Endothelial cell (in vitro differentiated cells): ENCODE results near the gene S100A2. TPM values are rescaled to one million over a fixed set of nuclear protein-coding genes. Genes with fewer than 3 reads are reported as not detected.

ENCODE experiments used
- DNase-seq: peaks from one replicate; pipeline ENCODE4 v3.0.0; 2021; ENCODE audit warnings: low spot score
- H3K27ac Mint-ChIP-seq: one replicate; pipeline ENCODE4 v1.8.0; 2021; ENCODE audit warnings: mixed read lengths, inconsistent platforms; ENCODE audit not compliant: unreplicated experiment
- H3K27me3 Mint-ChIP-seq: one replicate; pipeline ENCODE4 v1.8.0; 2021; ENCODE audit warnings: mild to moderate bottlenecking, moderate library complexity, mixed read lengths, inconsistent platforms; ENCODE audit not compliant: unreplicated experiment
- H3K36me3 Mint-ChIP-seq: one replicate; pipeline ENCODE4 v1.8.0; 2021; ENCODE audit warnings: mild to moderate bottlenecking, low read depth, mixed read lengths, inconsistent platforms; ENCODE audit not compliant: unreplicated experiment
- H3K4me1 Mint-ChIP-seq: one replicate; pipeline ENCODE4 v1.8.0; 2021; ENCODE audit warnings: mild to moderate bottlenecking, mixed read lengths, inconsistent platforms; ENCODE audit not compliant: unreplicated experiment
- H3K4me3 Mint-ChIP-seq: one replicate; pipeline ENCODE4 v1.8.0; 2021; ENCODE audit warnings: mild to moderate bottlenecking, mixed read lengths, inconsistent platforms; ENCODE audit not compliant: unreplicated experiment
- H3K9me3 Mint-ChIP-seq: one replicate; pipeline ENCODE4 v1.8.0; 2021; ENCODE audit warnings: mixed read lengths, inconsistent platforms; ENCODE audit not compliant: unreplicated experiment
- total RNA-seq: library from RNA; stranded (reverse); fragmentation: NEBNext Ultra II Directional; extraction: Animal tissue kit (Norgen Biotek cat#: 25700); gene quantifications from one replicate; pipeline ENCODE4 v1.2.1, GENCODE V29; 2021; ENCODE audit not compliant: unreplicated experiment
- TF ChIP-seq, protein P1 (sequence below): fragments of 200-600 bp; sonication (generic); IDR thresholded peaks from one replicate; pipeline ENCODE4 v1.5.0; 2021; ENCODE audit warnings: antibody characterized with exemption; ENCODE audit not compliant: unreplicated experiment

The S100A2 gene
- total RNA-seq, 1 donor from 2014 or later = not detected

DNA sequence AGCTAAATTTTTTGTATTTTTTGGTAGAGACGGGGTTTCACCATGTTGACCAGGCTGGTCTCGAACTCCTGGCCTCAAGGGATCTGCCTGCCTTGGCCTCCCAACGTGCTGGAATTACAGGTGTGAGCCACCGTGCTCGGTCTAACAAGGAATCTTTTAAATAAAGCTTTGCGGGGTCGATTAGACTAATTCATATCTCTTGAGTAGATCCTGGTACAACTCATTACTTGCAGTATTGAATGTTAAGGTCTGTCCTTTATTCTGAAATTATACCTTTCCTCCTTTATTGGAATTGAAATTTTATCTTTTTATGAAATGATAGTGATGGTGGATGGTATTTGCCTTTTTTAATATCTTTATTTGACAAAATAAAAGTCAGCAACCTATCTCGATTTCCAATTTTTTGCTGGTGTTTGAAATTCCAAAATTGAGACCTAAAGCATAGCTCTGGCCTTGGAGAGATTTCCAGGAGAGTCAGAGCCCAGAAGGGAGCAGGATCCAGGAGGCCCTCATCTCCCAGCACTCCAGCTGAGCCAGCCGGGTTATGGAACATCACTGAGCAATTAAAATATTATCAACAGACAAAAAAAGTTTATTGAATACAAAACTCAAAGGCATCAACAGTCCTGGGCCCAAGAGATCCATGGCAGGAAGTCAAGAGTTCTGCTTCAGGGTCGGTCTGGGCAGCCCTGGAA, 4.7 kb downstream of the S100A2 start:
- peaks cover 3% of the 10 kb centered on the region for H3K4me1 Mint-ChIP-seq
- no peak overlapping the region for H3K27ac Mint-ChIP-seq
- peaks cover 4% of the 10 kb centered on the region for H3K27me3 Mint-ChIP-seq
- H3K9me3 Mint-ChIP-seq = no peaks in the 10 kb centered on the region
- H3K36me3 Mint-ChIP-seq = no peaks in the 10 kb centered on the region
- no peak overlapping the region for H3K4me3 Mint-ChIP-seq
- DNase-seq = no peak
- TF ChIP-seq, protein P1, sequence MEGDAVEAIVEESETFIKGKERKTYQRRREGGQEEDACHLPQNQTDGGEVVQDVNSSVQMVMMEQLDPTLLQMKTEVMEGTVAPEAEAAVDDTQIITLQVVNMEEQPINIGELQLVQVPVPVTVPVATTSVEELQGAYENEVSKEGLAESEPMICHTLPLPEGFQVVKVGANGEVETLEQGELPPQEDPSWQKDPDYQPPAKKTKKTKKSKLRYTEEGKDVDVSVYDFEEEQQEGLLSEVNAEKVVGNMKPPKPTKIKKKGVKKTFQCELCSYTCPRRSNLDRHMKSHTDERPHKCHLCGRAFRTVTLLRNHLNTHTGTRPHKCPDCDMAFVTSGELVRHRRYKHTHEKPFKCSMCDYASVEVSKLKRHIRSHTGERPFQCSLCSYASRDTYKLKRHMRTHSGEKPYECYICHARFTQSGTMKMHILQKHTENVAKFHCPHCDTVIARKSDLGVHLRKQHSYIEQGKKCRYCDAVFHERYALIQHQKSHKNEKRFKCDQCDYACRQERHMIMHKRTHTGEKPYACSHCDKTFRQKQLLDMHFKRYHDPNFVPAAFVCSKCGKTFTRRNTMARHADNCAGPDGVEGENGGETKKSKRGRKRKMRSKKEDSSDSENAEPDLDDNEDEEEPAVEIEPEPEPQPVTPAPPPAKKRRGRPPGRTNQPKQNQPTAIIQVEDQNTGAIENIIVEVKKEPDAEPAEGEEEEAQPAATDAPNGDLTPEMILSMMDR = no peak

DNA sequence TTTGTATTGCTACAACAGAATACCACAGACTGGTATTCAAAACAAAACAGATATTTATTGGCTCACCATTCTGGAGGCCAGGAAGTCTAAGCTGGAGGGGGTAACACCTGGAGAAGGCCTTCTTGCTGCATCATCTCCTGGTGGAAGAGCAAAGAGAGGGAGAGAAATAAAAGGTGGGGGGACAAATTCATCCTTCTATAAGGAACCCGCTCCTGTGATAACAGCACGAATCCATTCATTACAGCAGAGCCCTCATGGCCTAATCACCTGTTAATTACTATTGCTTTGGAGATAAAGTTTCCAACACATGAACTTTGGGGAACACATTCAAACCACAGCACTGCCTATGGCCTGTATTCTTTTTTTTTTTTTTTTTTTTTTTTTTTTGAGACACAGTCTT, 5.4 kb downstream of the S100A2 start:
- Mint-ChIP-seq H3K36me3 (no peaks in the 10 kb centered on the region), H3K9me3 (no peaks in the 10 kb centered on the region), H3K4me3 (no peak overlapping the region), H3K27me3 (peaks cover 4% of the 10 kb centered on the region), H3K4me1 (peaks cover 3% of the 10 kb centered on the region), H3K27ac (peak overlapping the region; percentile 48)
- no peak for DNase-seq
- TF ChIP-seq, protein P1 = no peak

DNA sequence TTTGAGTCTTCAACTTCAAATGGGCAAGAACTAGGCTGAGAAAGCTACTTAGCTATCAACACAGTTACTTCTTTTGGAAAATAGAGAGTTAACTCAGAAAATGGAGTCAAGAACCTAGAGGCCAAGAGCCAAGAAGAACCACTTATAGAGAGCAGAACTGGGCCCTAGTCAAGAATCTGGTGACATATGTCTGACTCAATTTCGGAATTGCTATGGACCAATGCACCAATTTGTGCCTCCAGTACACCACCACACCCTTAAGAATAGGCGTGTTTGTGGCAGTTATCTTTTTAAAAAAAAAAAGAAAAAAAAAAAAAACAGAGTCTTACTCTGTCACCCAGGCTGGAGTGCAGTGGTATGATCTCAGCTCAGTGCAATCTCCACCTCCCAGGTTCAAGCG, 7.8 kb downstream of the S100A2 start:
- TF ChIP-seq, protein P1 = no peak
- no peaks in the 10 kb centered on the region for H3K36me3 Mint-ChIP-seq
- H3K4me1 Mint-ChIP-seq = peaks cover 21% of the 10 kb centered on the region
- no peak overlapping the region for H3K27ac Mint-ChIP-seq
- no peak overlapping the region for H3K4me3 Mint-ChIP-seq
- H3K27me3 Mint-ChIP-seq = peaks cover 5% of the 10 kb centered on the region
- no peak for DNase-seq
- H3K9me3 Mint-ChIP-seq = no peaks in the 10 kb centered on the region

DNA sequence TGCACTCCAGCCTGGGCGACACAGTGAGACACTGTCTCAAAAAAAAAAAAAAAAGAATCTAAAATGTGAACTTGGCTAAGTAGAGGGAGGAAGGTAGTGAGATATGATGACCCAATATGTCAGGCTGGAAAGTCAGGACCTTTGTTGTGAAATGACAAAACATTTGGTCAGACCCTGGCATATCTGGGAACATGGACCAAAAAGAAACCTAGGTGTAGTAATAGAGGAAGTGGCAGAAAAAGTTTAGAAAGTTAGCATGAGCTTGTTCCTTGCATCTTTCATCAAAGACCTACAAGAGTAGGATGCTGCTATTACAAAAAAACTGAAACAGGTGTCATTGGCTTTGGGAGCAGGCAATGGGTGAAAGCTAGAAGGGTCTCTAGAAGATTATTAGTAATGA, 9.3 kb downstream of the S100A2 start:
- Mint-ChIP-seq H3K27ac (no peak overlapping the region), H3K4me3 (no peak overlapping the region), H3K4me1 (peaks cover 21% of the 10 kb centered on the region), H3K36me3 (no peaks in the 10 kb centered on the region), H3K9me3 (no peaks in the 10 kb centered on the region), H3K27me3 (peaks cover 5% of the 10 kb centered on the region)
- DNase-seq = no peak
- TF ChIP-seq, protein P1 = no peak

DNA sequence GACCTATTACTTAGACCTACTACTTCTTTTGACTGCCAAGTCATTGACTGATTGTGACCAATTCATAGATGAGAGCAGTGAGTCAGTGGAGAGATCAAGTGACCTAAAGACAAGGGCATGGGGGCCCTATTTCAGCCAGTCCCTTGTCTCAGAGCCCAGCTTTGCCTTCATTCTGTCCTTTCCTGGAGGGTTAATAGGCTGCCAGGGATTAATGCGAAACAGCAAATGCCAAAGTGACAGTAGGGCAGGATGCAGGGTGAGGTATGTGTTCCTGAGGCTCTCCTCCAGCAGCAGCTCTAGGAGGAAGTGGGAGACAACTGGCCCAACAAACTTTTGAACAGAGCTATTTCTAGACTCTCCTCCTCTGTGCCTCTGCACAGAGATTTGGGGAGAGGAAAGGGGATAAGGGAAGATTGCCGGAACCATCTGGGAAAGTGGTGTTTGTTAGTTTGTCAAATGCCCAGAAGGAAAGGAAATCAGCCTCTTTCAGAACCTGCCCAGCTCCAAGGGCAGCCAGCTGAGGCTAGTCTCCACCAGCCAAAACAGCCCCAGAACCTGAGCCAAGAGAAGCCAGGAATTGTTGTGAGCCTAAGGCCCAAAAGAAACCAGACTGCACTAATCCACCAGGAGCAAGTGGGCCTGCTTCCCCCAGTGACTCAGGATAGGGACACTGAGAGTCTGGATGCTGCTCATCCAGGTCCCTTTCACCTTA, 11.7 kb downstream of the S100A2 start:
- H3K36me3 Mint-ChIP-seq = no peaks in the 10 kb centered on the region
- TF ChIP-seq, protein P1 = no peak
- no peak for DNase-seq
- H3K27me3 Mint-ChIP-seq = peaks cover 10% of the 10 kb centered on the region
- H3K27ac Mint-ChIP-seq = peak overlapping the region; percentile 80
- peaks cover 34% of the 10 kb centered on the region for H3K4me1 Mint-ChIP-seq
- H3K9me3 Mint-ChIP-seq = no peaks in the 10 kb centered on the region
- H3K4me3 Mint-ChIP-seq = no peak overlapping the region
